ENCODE measurements around the gene XRCC1. TPM values are rescaled to one million over a fixed set of nuclear protein-coding genes. Genes with fewer than 3 reads are reported as not detected.

XRCC1 gene, protein sequence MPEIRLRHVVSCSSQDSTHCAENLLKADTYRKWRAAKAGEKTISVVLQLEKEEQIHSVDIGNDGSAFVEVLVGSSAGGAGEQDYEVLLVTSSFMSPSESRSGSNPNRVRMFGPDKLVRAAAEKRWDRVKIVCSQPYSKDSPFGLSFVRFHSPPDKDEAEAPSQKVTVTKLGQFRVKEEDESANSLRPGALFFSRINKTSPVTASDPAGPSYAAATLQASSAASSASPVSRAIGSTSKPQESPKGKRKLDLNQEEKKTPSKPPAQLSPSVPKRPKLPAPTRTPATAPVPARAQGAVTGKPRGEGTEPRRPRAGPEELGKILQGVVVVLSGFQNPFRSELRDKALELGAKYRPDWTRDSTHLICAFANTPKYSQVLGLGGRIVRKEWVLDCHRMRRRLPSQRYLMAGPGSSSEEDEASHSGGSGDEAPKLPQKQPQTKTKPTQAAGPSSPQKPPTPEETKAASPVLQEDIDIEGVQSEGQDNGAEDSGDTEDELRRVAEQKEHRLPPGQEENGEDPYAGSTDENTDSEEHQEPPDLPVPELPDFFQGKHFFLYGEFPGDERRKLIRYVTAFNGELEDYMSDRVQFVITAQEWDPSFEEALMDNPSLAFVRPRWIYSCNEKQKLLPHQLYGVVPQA
- 10 to 100 TPM; 19.7 to 31.0 TPM for total RNA-seq

DNA sequence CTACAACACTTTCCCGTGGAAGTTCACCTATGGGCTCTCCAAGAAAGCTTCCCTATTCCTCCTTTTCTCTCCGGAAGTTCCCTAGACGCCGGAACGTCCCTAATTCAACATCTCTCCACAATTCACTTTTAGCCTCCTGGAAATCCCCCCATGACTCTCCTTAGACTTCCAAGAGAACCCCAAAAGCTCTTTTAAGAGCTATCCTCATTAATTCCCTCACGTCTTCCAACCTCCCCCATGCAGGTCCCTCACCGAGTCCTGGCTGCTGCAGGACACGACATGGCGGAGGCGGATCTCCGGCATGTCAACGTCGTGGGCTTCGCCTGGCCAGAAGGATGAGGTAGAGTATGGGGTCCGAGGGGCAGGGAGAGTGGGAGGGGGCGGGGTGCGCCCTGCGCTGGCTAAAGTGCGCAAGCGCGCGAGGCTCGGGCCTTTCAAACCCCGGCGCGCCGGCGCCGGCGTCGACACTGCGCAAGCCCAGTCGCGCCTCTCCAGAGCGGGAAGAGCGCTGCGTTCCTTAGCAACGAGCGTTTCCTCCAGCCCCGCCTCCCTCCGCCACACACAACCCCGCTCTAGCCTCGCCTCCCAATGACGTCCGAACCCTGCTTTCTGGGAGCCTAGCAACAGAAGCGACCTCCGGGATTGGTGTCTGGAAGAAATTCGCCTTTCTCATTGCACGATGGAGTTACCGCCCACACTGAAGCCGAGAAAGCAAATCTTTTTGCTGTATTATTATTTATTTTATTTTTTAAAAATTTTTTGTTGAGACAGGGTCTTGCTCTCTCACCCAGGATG, at the start of gene XRCC1, which contains the start of gene PINLYP:
Gene XRCC1, minus strand, starts transcription at position 372 of the 795 bp plus-strand sequence. Its CDS starts 69 bp downstream, at position 303.
Gene PINLYP, plus strand, starts transcription at position 646 of the 795 bp plus-strand sequence. CDS start 1,391 bp downstream, outside the sequence.
- no peaks in the 10 kb centered on the region for H3K9me3 ChIP-seq
- peak within 1 kb of the TSS in 3 of 4 donors; percentile 66 to 91 (median 84) for H3K27ac ChIP-seq
- DNase-seq (peak; percentile 98 to 99 (median 98)), ATAC-seq (peak; percentile 100)
- peaks cover 12% of the 10 kb centered on the region for H3K4me1 ChIP-seq
- TF ChIP-seq, protein P1, sequence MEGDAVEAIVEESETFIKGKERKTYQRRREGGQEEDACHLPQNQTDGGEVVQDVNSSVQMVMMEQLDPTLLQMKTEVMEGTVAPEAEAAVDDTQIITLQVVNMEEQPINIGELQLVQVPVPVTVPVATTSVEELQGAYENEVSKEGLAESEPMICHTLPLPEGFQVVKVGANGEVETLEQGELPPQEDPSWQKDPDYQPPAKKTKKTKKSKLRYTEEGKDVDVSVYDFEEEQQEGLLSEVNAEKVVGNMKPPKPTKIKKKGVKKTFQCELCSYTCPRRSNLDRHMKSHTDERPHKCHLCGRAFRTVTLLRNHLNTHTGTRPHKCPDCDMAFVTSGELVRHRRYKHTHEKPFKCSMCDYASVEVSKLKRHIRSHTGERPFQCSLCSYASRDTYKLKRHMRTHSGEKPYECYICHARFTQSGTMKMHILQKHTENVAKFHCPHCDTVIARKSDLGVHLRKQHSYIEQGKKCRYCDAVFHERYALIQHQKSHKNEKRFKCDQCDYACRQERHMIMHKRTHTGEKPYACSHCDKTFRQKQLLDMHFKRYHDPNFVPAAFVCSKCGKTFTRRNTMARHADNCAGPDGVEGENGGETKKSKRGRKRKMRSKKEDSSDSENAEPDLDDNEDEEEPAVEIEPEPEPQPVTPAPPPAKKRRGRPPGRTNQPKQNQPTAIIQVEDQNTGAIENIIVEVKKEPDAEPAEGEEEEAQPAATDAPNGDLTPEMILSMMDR (IDR thresholded peaks at IDR 0.05) = peak in 1 of 7 experiments; percentile 4
- TF ChIP-seq POLR2A (IDR thresholded peaks at IDR 0.05) = peak in 2 of 3 donors; percentile 67 to 68
- H3K27me3 ChIP-seq = no peaks in the 10 kb centered on the region
- 0% methylated on average over 16 to 51 of the region's 51 CpGs for WGBS, 2 donors
- peak within 1 kb of the TSS; percentile 30 to 66 for H3K4me3 ChIP-seq
- no peaks in the 10 kb centered on the region for H3K36me3 ChIP-seq (replicated peaks in 1 of 2; ENCODE audit: insufficient read depth in 1 of 2, low read depth in 2 of 2)
- intact Hi-C loops (cut with DNase I) = no loop called here

DNA sequence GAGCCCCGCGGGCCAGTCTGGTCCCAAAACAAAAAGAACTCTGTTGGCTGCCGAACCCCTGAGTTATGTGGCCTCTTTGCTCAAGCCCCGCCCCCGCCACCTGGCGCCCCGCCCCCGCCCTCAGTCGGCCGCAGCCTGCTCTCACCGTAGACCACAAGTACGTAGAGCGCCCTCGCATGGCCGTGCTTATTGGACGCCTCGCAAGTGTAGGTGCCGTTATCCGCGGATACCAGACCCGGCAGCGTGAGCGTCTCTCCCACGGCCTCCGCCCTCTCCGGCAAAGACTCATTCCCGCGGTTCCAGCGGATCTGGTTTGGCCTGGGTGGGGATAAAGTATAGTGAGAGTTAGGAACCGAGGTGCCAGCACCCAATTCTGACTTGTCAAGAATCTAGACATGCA, 49.6 kb upstream of the XRCC1 start:
- no peak overlapping the region for H3K4me3 ChIP-seq
- no peaks in the 10 kb centered on the region for H3K27me3 ChIP-seq
- intact Hi-C loops (cut with DNase I) = no loop called here
- no peak for TF ChIP-seq POLR2A (IDR thresholded peaks at IDR 0.05)
- TF ChIP-seq, protein P1 (IDR thresholded peaks at IDR 0.05) = peak in 1 of 7 experiments; percentile 21
- 30 to 72% methylated on average over 10 to 30 of the region's 30 CpGs for WGBS, 2 donors
- H3K9me3 ChIP-seq = no peaks in the 10 kb centered on the region
- H3K36me3 ChIP-seq (replicated peaks in 1 of 2; ENCODE audit: insufficient read depth in 1 of 2, low read depth in 2 of 2) = no peaks in the 10 kb centered on the region
- peaks cover 6% of the 10 kb centered on the region for H3K4me1 ChIP-seq
- H3K27ac ChIP-seq = no peak overlapping the region
- ATAC-seq = peak; percentile 46
- DNase-seq = peak; percentile 34 to 78 (median 64)

DNA sequence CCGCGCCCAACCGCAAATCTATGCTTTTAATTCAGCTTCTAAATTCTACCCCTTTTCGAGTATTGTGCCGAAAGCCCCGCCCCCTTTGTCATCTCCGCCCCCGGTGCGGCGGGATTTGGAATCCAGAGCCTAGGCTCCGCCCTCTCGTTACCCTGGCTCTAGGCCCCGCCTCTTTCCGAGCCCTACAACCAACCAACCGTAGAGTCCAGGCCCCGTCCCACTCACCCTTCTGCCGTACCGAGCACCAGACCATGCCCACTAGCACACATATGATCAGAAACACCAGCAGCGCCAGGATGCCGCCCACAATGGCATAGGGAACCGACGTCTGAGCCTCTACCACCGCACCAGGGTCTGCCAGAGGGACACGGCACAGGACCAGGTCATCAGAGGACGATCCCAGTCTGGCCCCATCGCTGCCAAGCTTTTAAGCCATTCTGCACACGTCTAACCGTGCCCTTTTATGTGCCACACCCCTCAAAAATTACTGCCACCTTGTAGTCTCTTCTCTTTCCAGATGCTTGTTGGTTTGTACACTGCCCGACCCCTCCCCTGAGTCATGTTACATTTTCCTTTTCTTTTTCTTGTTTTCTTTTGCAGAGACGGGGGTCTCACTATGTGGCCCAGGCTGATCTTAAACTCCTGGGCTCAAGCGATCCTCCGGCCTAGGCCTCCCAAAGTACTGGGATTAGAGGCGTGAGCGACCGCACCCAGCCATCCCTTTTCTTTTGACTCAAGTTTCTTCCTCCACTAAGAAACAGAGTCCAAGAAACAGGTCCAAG, 48.8 kb upstream of the XRCC1 start:
- Histone ChIP-seq H3K9me3 (no peaks in the 10 kb centered on the region), H3K36me3 (replicated peaks in 1 of 2; ENCODE audit: insufficient read depth in 1 of 2, low read depth in 2 of 2) (no peaks in the 10 kb centered on the region), H3K27ac (no peak overlapping the region), H3K27me3 (no peaks in the 10 kb centered on the region), H3K4me3 (no peak overlapping the region), H3K4me1 (peaks cover 9% of the 10 kb centered on the region)
- ATAC-seq = no peak
- intact Hi-C loops (cut with DNase I) = no loop called here
- no peak for DNase-seq
- 92 to 93% methylated on average over 32 to 34 of the region's 35 CpGs for WGBS, 2 donors
- TF ChIP-seq POLR2A (IDR thresholded peaks at IDR 0.05) = no peak
- TF ChIP-seq, protein P1 (IDR thresholded peaks at IDR 0.05) = no peak

DNA sequence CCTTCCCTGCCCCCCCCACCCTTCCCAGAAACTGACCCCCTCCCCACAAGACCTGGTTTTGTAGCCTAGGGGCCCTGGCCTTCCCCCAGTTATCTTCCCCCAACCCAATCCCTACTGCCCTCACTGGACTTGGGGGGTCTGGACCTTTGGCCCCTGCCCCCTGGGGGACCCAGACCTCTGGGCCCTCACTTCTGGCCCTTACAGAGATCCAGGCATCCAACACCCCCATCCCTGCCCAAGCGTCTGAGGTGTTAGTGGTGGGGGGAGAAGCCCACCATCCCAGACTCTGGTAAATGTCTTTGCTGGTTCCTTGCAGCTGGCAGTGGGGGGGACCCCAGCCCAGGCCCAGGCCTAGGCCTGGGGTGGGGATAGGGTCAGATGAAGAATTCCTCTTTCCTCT, 47.6 kb upstream of the XRCC1 start:
- intact Hi-C loops (cut with DNase I) = no loop called here
- Histone ChIP-seq H3K4me1 (peaks cover 17% of the 10 kb centered on the region), H3K9me3 (no peaks in the 10 kb centered on the region), H3K27me3 (no peaks in the 10 kb centered on the region), H3K27ac (no peak overlapping the region), H3K4me3 (no peak overlapping the region), H3K36me3 (replicated peaks in 1 of 2; ENCODE audit: insufficient read depth in 1 of 2, low read depth in 2 of 2) (no peaks in the 10 kb centered on the region)
- WGBS, 2 donors = 100% methylated on average over 1 of the region's 1 CpG
- ATAC-seq (no peak), DNase-seq (no peak)
- TF ChIP-seq, protein P1 (IDR thresholded peaks at IDR 0.05) = no peak
- no peak for TF ChIP-seq POLR2A (IDR thresholded peaks at IDR 0.05)

Measured in body of pancreas (tissue), 4 donors.